RWPE1 (cell line): Measurements from ENCODE around the gene TEX14.

Source experiments
- CTCF ChIA-PET: fragments of 350-600 bp; sonication (Branson Sonifier 250); formaldehyde crosslinking; extraction: SDS; loops from one replicate; lab custom pipeline; 2021; lab: Yijun Ruan, JAX
- POLR2A ChIA-PET: fragments of 400-600 bp; formaldehyde crosslinking; extraction: SDS; loops from one replicate; lab custom pipeline; 2020; ENCODE audit warnings: antibody characterized with exemption; ENCODE audit not compliant: low non-redundant PET; lab: Yijun Ruan, JAX
- DNase-seq: peaks from one replicate; pipeline ENCODE4 v3.0.0; 2012; ENCODE audit warnings: low spot score
- H3K27ac ChIP-seq: fragments of 450-650 bp; 2 replicates; pipeline ENCODE4 v1.5.1; 2017
- TF ChIP-seq, protein P1 (sequence below): fragments of 450-650 bp; conservative IDR thresholded peaks from 2 replicates; pipeline ENCODE4 v1.5.1; 2017; ENCODE audit warnings: low read depth, mild to moderate bottlenecking

TEX14 gene

DNA sequence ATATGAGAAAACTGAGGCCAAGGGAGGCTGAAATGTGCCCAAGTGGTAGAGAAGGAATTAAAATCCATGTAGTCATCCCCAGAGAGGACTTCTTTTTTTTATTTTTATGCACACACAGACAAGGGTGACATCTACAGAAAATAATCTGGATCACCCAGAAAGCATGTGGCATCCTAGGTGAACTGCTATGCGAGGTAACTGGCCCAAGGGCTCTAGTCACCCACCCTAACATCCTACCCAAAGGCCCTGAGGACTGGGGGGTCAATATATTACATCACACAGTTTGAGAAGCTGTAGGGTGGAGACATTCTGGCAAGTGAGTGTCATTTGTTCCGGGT, 23.3 kb downstream of the TEX14 start:
- CTCF ChIA-PET: no interaction called here
- DNase-seq: no peak
- TF ChIP-seq, protein P1, sequence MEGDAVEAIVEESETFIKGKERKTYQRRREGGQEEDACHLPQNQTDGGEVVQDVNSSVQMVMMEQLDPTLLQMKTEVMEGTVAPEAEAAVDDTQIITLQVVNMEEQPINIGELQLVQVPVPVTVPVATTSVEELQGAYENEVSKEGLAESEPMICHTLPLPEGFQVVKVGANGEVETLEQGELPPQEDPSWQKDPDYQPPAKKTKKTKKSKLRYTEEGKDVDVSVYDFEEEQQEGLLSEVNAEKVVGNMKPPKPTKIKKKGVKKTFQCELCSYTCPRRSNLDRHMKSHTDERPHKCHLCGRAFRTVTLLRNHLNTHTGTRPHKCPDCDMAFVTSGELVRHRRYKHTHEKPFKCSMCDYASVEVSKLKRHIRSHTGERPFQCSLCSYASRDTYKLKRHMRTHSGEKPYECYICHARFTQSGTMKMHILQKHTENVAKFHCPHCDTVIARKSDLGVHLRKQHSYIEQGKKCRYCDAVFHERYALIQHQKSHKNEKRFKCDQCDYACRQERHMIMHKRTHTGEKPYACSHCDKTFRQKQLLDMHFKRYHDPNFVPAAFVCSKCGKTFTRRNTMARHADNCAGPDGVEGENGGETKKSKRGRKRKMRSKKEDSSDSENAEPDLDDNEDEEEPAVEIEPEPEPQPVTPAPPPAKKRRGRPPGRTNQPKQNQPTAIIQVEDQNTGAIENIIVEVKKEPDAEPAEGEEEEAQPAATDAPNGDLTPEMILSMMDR: no peak
- POLR2A ChIA-PET: no interaction called here
- H3K27ac ChIP-seq: no peak overlapping the region

DNA sequence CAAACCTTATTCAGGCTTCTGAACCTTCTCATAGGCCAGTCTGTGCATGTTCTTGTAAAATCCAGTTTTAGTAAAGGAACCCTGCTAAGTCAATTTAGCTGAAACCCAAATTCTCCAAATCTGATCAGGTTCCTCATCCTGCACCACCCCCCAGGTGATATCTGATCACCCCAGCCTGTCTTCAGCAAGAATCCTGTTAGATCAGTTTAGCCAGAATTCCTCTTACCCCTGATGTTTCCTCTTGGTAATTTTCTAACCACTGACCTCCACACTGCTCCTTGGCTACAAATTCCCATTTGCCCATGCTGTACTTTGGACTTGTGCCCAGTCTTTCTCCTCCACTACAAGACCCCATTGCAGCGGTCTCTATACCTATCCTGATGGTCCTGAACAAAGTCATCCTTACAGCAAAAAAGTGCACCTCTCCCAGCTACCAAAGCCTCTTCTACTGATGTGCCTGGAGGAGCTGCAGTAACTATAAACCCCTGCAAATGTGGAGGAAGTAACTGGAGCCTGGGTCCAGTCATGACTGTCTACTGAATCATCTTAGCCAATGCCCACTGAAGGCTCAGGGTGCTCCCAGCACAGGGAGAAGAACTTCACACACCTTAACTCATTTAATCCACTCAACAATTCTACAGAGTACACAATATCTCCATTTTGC, 23.8 kb downstream of the TEX14 start:
- CTCF ChIA-PET: interaction anchor here (0.7 to 1.0 kb wide), 2 partner anchors 149 to 413 kb away, joined by 3 read pairs; no protein-coding TSS in a partner anchor
- peak; percentile 19 for DNase-seq
- H3K27ac ChIP-seq: no peak overlapping the region
- POLR2A ChIA-PET: no interaction called here
- TF ChIP-seq, protein P1: no peak

DNA sequence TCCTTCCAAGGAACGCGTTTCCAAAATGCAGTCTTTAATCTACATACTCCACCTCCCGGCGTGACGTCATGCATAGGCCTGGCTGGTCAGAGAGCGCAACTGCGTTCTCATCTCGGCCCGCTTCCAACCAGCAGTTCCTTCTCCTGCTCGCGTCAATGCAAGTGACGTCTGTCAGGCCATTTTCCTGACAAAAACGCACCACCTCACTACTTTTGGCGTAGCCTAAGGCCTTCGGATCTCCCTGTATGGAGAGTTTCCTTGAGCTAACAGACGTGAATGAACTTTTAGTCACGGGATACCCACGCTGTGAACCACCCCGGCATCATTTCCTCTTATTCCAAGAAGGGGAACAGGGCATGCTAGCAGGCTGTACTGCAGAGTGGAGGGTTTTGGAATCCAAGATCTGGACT, 25.0 kb downstream of the TEX14 start:
- TF ChIP-seq, protein P1: no peak
- peak; percentile 50 for DNase-seq
- peak overlapping the region; percentile 52 for H3K27ac ChIP-seq
- ChIA-PET POLR2A (interaction anchor here (0.6 kb wide), 2 partner anchors 43 to 1242 kb away, joined by 4 to 5 read pairs; no protein-coding TSS in a partner anchor), CTCF (interaction anchor here (1.0 kb wide), 1 partner anchor 148 kb away, joined by 3 read pairs; no protein-coding TSS in a partner anchor)

DNA sequence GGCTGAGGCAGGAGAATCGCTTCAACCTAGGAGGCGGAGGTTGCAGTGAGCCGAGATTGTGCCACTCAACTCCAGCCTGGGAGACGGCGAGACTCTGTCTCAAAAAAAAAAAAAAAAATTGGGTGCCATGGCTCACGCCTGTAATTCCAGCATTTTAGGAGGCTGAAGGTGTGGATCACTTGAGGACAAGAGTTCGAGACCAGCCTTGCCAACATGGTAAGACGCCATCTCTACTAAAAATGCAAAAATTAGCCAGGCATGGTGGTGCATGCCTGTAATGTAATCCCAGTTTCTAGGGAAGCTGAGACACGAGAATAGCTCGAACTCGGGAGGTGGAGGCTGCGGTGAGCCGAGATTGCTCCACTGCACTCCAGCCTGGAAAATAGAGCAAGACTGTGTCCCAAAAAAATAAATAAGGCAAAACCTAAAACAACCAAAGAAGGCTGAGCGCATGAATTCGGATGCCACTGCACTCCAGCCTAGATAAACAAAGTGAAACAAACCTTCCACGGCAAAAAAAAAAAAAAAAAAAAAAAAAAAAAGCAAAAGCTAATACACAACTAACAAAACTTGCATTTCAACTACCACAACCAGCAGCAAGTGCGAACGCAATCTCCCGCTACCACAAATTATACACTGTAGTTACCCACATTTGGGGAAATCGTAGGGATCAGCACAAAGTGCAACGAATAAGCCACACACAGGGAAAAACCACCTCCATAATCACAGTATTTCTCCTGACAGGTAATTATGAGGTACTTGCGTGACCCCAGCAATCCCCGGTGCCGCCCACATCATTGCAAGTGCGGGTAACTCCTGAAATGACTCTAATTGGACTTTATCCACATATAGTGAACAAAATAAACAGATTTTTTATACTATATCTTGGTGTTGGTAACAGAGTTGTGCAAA, 25.6 kb downstream of the TEX14 start:
- TF ChIP-seq, protein P1: no peak
- ChIA-PET CTCF (interaction anchor here (0.6 to 0.7 kb wide), 2 partner anchors 27 to 198 kb away, joined by 4 to 5 read pairs; no protein-coding TSS in a partner anchor), POLR2A (interaction anchor here (0.6 to 0.7 kb wide), 3 partner anchors 23 to 1242 kb away, joined by 4 to 6 read pairs (median 5); no protein-coding TSS in a partner anchor)
- no peak for DNase-seq
- peak overlapping the region; percentile 52 for H3K27ac ChIP-seq

DNA sequence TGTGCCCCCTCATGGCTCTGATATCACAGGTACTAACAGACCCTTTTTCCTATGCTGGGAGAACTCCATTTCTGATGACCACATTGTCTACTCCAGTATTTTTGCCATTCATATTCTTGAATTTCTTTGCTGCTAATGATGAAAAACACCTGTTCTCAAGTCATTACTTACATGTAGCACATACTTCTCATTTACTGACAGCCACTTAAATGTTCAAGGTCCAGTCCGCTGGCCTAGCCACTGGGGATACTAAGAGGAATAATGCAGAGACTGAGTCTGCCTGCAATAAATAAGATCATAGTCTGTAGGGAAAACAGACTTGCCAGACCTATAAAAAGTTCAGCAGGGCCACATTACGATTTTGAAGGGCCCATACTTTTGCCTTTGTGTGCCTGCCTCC, 27.5 kb downstream of the TEX14 start:
- TF ChIP-seq, protein P1: no peak
- H3K27ac ChIP-seq: no peak overlapping the region
- no peak for DNase-seq
- CTCF ChIA-PET: no interaction called here
- POLR2A ChIA-PET: no interaction called here

DNA sequence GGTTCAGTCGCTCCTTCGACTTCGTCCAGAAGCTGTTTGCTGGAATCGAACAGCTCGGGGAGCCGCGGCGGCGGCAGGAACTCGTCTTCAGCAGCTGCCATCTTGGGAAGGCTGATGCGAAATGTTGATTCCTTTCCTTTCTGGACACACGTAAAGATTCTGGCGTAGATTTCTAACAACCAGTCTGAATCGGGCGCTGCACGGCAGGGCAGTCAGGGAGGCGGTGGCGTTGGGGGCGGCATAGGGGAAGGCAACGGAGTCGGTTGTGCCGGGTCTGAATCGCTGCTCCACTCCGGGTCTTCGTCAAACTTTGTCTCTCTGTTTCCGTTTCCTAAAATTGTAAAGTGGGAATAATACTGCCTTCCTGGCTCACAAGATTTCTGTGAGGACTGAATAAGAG, 30.3 kb downstream of the TEX14 start:
- TF ChIP-seq, protein P1: no peak
- ChIA-PET CTCF (interaction anchor here (0.6 kb wide), 1 partner anchor 30 kb away, joined by 3 read pairs; no protein-coding TSS in a partner anchor), POLR2A (no interaction called here)
- no peak for DNase-seq
- H3K27ac ChIP-seq: no peak overlapping the region
